Gastrocnemius medialis (tissue), 4 donors: ENCODE data around the gene CLIP4.

Source experiments
- POLR2A ChIP-seq, 2 donors: fragments of 450-650 bp; IDR thresholded peaks; one replicate each; pipeline ENCODE4 v1.6.1; 2017; ENCODE audit warnings: antibody characterized with exemption in 2 of 2, mild to moderate bottlenecking in 2 of 2, moderate library complexity in 2 of 2
- TF ChIP-seq, protein P1 (sequence below), 5 experiments: fragments of 450-650 bp in 3 of 5; fragments of 200-600 bp in 2 of 5; sonication (generic) in 2 of 5; IDR thresholded peaks in 4 of 5; conservative IDR thresholded peaks in 1 of 5; 1 replicate in 4 of 5; 2 replicates in 1 of 5; pipeline ENCODE4 v1.5.1; 2016 to 2019; ENCODE audit warnings: antibody characterized with exemption in 5 of 5, mild to moderate bottlenecking in 3 of 5, moderate library complexity in 3 of 5

DNA sequence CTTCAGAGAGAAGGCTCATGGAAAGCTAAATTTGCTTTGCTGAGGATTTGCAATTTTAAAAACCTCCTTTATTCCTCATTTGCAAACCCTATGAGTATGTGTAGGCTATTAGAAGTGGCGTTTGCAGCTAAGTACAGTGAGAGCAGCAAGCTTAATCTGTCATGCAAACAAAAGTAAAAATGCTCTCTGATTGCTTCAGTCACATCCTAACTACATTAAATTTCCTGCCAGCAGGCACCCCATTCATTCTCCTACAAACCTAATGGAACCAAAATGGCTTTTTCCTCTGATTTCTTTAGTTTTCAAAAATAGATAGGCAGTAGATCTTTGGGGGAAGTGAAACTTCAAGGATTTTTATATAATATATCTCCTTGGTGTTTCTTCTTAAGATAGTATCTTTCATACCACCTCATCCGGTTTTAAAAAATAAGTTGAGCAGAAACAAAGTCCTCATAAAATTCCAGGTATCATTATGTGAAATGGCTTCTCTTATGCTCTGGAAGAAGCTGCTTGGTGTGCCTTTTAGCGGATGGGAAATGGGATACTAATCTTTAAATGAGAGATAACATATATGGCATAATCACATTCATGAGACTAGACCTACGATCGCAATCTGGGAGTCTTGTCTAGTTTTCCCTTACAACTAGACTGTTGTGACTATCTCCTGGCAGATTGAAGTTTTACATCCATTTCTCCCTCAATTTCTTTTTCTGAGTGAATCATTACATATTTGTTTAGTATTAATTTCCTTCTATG, 49.1 kb downstream of the CLIP4 start:
- TF ChIP-seq, protein P1, sequence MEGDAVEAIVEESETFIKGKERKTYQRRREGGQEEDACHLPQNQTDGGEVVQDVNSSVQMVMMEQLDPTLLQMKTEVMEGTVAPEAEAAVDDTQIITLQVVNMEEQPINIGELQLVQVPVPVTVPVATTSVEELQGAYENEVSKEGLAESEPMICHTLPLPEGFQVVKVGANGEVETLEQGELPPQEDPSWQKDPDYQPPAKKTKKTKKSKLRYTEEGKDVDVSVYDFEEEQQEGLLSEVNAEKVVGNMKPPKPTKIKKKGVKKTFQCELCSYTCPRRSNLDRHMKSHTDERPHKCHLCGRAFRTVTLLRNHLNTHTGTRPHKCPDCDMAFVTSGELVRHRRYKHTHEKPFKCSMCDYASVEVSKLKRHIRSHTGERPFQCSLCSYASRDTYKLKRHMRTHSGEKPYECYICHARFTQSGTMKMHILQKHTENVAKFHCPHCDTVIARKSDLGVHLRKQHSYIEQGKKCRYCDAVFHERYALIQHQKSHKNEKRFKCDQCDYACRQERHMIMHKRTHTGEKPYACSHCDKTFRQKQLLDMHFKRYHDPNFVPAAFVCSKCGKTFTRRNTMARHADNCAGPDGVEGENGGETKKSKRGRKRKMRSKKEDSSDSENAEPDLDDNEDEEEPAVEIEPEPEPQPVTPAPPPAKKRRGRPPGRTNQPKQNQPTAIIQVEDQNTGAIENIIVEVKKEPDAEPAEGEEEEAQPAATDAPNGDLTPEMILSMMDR (IDR thresholded peaks at IDR 0.05 in 4 of 5, conservative IDR thresholded peaks at IDR 0.05 in 1 of 5), result no peak
- no peak for TF ChIP-seq POLR2A (IDR thresholded peaks at IDR 0.05)
